Measurements from ENCODE around the gene PRRC2C. TPM values are rescaled to one million over a fixed set of nuclear protein-coding genes. Genes with fewer than 3 reads are reported as not detected.

Gene PRRC2C
- total and polyA plus RNA-seq, 4 donors = 13.6 to 41.9 (median 34.4) TPM

- no peak for DNase-seq (ENCODE audit: low spot score)
- H3K27ac ChIP-seq (ENCODE audit: low read depth in 1 of 2, low read length in 2 of 2) = no peak overlapping the region
- H3K4me1 ChIP-seq (ENCODE audit: control insufficient read depth in 4 of 4, insufficient read depth in 4 of 4, low read length in 3 of 4) = no peaks in the 10 kb centered on the region
- TF ChIP-seq FOXA2 (IDR thresholded peaks at IDR 0.05) (no peak), HNF4A (conservative IDR thresholded peaks at IDR 0.05) (no peak), JUND (IDR thresholded peaks at IDR 0.05) (no peak), RAD21 (IDR thresholded peaks at IDR 0.05) (no peak), RXRA (IDR thresholded peaks at IDR 0.05) (no peak), EGR1 (IDR thresholded peaks at IDR 0.05; ENCODE audit: low read depth in 2 of 2) (no peak)
- H3K9ac ChIP-seq (ENCODE audit: low read depth in 1 of 2, low read length in 2 of 2) = no peak overlapping the region
- H3K36me3 ChIP-seq (ENCODE audit: control insufficient read depth in 4 of 4, insufficient read depth in 3 of 4, low read depth in 1 of 4, low read length in 3 of 4) = no peaks in the 10 kb centered on the region
- H3K27me3 ChIP-seq (ENCODE audit: control insufficient read depth in 4 of 4, insufficient read depth in 4 of 4, low read length in 3 of 4) = no peaks in the 10 kb centered on the region
- no peak overlapping the region for H3K4me3 ChIP-seq (ENCODE audit: low read depth in 1 of 3, low read length in 3 of 3)
- H3K9me3 ChIP-seq (ENCODE audit: control insufficient read depth in 4 of 4, low read length in 3 of 4) = no peaks in the 10 kb centered on the region
Measured at GRCh38 chr1:171446386-171446785, 38.9 kb upstream of the PRRC2C start.

GRCh38 chr1:171455967-171456366 is 29.4 kb upstream of the PRRC2C start:
- no peak overlapping the region for H3K4me3 ChIP-seq (ENCODE audit: low read depth in 1 of 3, low read length in 3 of 3)
- no peak overlapping the region for H3K9ac ChIP-seq (ENCODE audit: low read depth in 1 of 2, low read length in 2 of 2)
- no peak overlapping the region for H3K27ac ChIP-seq (ENCODE audit: low read depth in 1 of 2, low read length in 2 of 2)
- no peaks in the 10 kb centered on the region for H3K36me3 ChIP-seq (ENCODE audit: control insufficient read depth in 4 of 4, insufficient read depth in 3 of 4, low read depth in 1 of 4, low read length in 3 of 4)
- no peak for DNase-seq (ENCODE audit: low spot score)
- TF ChIP-seq JUND (IDR thresholded peaks at IDR 0.05) (no peak), SP1 (IDR thresholded peaks at IDR 0.05) (no peak), HNF4A (conservative IDR thresholded peaks at IDR 0.05) (no peak), FOXA1 (IDR thresholded peaks at IDR 0.05) (no peak), YY1 (IDR thresholded peaks at IDR 0.05) (no peak), HNF4G (IDR thresholded peaks at IDR 0.05) (no peak), CTCF (IDR thresholded peaks at IDR 0.05; ENCODE audit: low read depth, low read length, missing input control) (no peak)
- TF ChIP-seq, protein P1, sequence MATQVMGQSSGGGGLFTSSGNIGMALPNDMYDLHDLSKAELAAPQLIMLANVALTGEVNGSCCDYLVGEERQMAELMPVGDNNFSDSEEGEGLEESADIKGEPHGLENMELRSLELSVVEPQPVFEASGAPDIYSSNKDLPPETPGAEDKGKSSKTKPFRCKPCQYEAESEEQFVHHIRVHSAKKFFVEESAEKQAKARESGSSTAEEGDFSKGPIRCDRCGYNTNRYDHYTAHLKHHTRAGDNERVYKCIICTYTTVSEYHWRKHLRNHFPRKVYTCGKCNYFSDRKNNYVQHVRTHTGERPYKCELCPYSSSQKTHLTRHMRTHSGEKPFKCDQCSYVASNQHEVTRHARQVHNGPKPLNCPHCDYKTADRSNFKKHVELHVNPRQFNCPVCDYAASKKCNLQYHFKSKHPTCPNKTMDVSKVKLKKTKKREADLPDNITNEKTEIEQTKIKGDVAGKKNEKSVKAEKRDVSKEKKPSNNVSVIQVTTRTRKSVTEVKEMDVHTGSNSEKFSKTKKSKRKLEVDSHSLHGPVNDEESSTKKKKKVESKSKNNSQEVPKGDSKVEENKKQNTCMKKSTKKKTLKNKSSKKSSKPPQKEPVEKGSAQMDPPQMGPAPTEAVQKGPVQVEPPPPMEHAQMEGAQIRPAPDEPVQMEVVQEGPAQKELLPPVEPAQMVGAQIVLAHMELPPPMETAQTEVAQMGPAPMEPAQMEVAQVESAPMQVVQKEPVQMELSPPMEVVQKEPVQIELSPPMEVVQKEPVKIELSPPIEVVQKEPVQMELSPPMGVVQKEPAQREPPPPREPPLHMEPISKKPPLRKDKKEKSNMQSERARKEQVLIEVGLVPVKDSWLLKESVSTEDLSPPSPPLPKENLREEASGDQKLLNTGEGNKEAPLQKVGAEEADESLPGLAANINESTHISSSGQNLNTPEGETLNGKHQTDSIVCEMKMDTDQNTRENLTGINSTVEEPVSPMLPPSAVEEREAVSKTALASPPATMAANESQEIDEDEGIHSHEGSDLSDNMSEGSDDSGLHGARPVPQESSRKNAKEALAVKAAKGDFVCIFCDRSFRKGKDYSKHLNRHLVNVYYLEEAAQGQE (IDR thresholded peaks at IDR 0.05) = no peak
- H3K27me3 ChIP-seq (ENCODE audit: control insufficient read depth in 4 of 4, insufficient read depth in 4 of 4, low read length in 3 of 4) = no peaks in the 10 kb centered on the region
- H3K9me3 ChIP-seq (ENCODE audit: control insufficient read depth in 4 of 4, low read length in 3 of 4) = peaks cover 0 to 2% (median 0%) of the 10 kb centered on the region in 4 donors
- H3K4me1 ChIP-seq (ENCODE audit: control insufficient read depth in 4 of 4, insufficient read depth in 4 of 4, low read length in 3 of 4) = no peaks in the 10 kb centered on the region

DNA sequence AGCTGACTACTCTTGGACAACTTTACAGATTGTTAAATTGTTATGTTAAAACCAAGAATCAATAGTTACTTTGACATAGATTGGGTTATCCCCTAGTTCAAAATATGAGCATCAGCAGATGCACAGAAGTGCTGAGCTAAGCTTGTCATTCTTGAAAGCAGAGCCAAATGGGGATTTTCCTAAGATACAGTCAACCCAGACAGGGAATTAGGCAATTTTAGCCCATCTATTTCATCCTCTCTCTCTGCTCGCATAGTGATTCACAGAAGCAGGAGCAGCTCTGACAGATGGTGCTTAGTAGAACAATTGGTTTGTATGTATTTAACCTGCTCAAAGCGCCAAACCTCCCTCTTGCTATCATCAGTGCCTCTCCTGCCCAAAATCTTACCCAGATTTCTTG is 27.9 kb upstream of the PRRC2C start:
- H3K9ac ChIP-seq (ENCODE audit: low read depth in 1 of 2, low read length in 2 of 2) = no peak overlapping the region
- DNase-seq (ENCODE audit: low spot score) = no peak
- TF ChIP-seq HNF4G (IDR thresholded peaks at IDR 0.05) = no peak
- TF ChIP-seq JUND (IDR thresholded peaks at IDR 0.05) = no peak
- no peak for TF ChIP-seq CTCF (IDR thresholded peaks at IDR 0.05; ENCODE audit: low read depth, low read length, missing input control)
- no peak overlapping the region for H3K4me3 ChIP-seq (ENCODE audit: low read depth in 1 of 3, low read length in 3 of 3)
- 84% methylated on average over 2 of the region's 2 CpGs for WGBS
- H3K27ac ChIP-seq (ENCODE audit: low read depth in 1 of 2, low read length in 2 of 2) = no peak overlapping the region
- H3K27me3 ChIP-seq (ENCODE audit: control insufficient read depth in 4 of 4, insufficient read depth in 4 of 4, low read length in 3 of 4) = no peaks in the 10 kb centered on the region
- no peaks in the 10 kb centered on the region for H3K4me1 ChIP-seq (ENCODE audit: control insufficient read depth in 4 of 4, insufficient read depth in 4 of 4, low read length in 3 of 4)
- H3K36me3 ChIP-seq (ENCODE audit: control insufficient read depth in 4 of 4, insufficient read depth in 3 of 4, low read depth in 1 of 4, low read length in 3 of 4) = no peaks in the 10 kb centered on the region
- peaks cover 0 to 1% (median 0%) of the 10 kb centered on the region in 4 donors for H3K9me3 ChIP-seq (ENCODE audit: control insufficient read depth in 4 of 4, low read length in 3 of 4)

Data from liver (tissue), 9 donors.